ENCODE measurements around the gene TBC1D5. TPM values are rescaled to one million over a fixed set of nuclear protein-coding genes. Genes with fewer than 3 reads are reported as not detected.

TBC1D5 gene
- polyA plus RNA-seq, 1 experiment = 27.0 TPM

- Histone ChIP-seq H3K27me3 (ENCODE audit: control insufficient read depth, insufficient read depth, low read length) (no peaks in the 10 kb centered on the region), H3K4me3 (ENCODE audit: low read depth, low read length) (no peak overlapping the region), H3K36me3 (ENCODE audit: control insufficient read depth, insufficient read depth, low read length) (no peaks in the 10 kb centered on the region)
- TF ChIP-seq CTCF (IDR thresholded peaks at IDR 0.05; ENCODE audit: insufficient read depth, low read depth, low read length) = no peak
- no peak for DNase-seq (ENCODE audit: low read depth)
- ChIA-PET CTCF (interaction anchor here (0.7 to 0.9 kb wide), 2 partner anchors 125 to 275 kb away, joined by 3 read pairs; no protein-coding TSS in a partner anchor), POLR2A (no interaction called here)
Observed at GRCh38 chr3:17686613-17687012, 55.8 kb downstream of the TBC1D5 start.

DNA sequence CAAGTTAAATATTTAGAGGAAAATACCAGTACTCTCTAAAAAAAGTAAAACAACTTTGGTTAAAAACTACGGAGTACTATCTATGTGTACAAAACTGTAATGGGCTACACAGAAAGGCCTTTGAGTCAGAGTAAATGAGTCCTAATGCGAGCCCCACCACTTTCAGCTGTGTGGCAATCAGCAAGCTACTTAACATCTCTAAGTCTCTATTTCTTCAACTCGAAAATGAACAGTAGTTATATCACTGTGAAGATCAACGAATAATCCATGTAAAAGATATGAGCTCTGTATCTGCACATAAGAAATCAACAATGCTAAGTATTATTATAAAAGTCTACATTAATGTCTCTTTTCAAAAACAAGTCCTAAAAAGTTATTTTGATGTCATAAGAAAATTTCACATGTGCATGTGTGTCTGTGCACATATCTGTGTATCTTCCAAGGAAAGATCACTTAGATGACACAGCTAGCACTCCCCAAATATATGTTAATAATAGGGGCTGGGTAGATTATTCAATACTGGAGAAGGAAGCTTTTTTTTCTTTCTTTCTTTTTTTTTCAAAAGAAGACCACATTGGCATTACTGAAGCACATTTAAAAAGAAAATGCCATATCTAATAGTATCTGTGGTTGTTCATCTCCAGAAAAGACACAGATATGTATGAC lies 58.8 kb downstream of the TBC1D5 start:
- no peaks in the 10 kb centered on the region for H3K36me3 ChIP-seq (ENCODE audit: control insufficient read depth, insufficient read depth, low read length)
- CTCF ChIA-PET = interaction anchor here (0.6 to 1.4 kb wide), 3 partner anchors 157 to 1179 kb away, joined by 3 to 4 read pairs (median 3); no protein-coding TSS in a partner anchor
- H3K27me3 ChIP-seq (ENCODE audit: control insufficient read depth, insufficient read depth, low read length) = no peaks in the 10 kb centered on the region
- H3K4me3 ChIP-seq (ENCODE audit: low read depth, low read length) = no peak overlapping the region
- POLR2A ChIA-PET = no interaction called here
- no peak for DNase-seq (ENCODE audit: low read depth)
- TF ChIP-seq CTCF (IDR thresholded peaks at IDR 0.05; ENCODE audit: insufficient read depth, low read depth, low read length) = no peak

DNA sequence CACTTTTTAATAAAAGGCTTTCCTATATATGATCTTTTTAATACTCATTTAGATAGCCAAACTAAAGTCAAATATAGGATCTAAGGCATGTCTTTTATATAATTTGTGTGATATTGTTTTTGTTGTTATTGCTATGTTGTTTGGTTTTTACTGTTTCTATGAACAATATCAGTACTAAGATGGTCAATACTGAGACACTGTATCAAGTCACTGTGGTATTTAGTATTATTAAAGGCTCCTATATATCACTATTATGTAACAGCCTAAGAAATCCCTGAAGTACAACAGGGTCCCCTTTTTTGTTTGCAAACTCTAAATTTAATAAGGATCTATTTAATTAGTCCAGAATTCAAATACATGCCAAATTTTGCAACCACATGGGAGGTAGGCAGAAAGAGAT lies 61.9 kb downstream of the TBC1D5 start:
- TF ChIP-seq CTCF (IDR thresholded peaks at IDR 0.05; ENCODE audit: insufficient read depth, low read depth, low read length) = no peak
- no peak for DNase-seq (ENCODE audit: low read depth)
- Histone ChIP-seq H3K27me3 (ENCODE audit: control insufficient read depth, insufficient read depth, low read length) (no peaks in the 10 kb centered on the region), H3K36me3 (ENCODE audit: control insufficient read depth, insufficient read depth, low read length) (no peaks in the 10 kb centered on the region), H3K4me3 (ENCODE audit: low read depth, low read length) (no peak overlapping the region)
- ChIA-PET CTCF (interaction anchor here (1.2 kb wide), 1 partner anchor 39 kb away, joined by 3 read pairs; no protein-coding TSS in a partner anchor), POLR2A (no interaction called here)

- ChIA-PET CTCF (no interaction called here), POLR2A (no interaction called here)
- no peak for DNase-seq (ENCODE audit: low read depth)
Observed at GRCh38 chr3:17678116-17678741, 64.2 kb downstream of the TBC1D5 start.

More at GRCh38 chr3:17678116-17678741, 64.2 kb downstream of the TBC1D5 start:
- Histone ChIP-seq H3K36me3 (ENCODE audit: control insufficient read depth, insufficient read depth, low read length) (no peaks in the 10 kb centered on the region), H3K4me3 (ENCODE audit: low read depth, low read length) (no peak overlapping the region), H3K27me3 (ENCODE audit: control insufficient read depth, insufficient read depth, low read length) (no peaks in the 10 kb centered on the region)
- no peak for TF ChIP-seq CTCF (IDR thresholded peaks at IDR 0.05; ENCODE audit: insufficient read depth, low read depth, low read length)
